Posterior cingulate gyrus (tissue), 11 donors: ENCODE measurements around the gene SOCS2.
"Not testable (repeated sequence)": the region's sequence is repeated elsewhere in the genome, so short reads cannot be mapped to it uniquely, and the experiment has no call there.

ENCODE experiments used
- DNase-seq, 10 donors: peaks; one replicate each; pipeline versions ENCODE4 v3.0.0 to v3.0.0-alpha.2; 2020 to 2021; ENCODE audit warnings: mixed read lengths in 3 of 10
- intact Hi-C: fragments of 100-400 bp; cut with DNase I; formaldehyde crosslinking; loops from one replicate; pipeline ENCODE4 v1.15.1; 2023

The SOCS2 gene

GRCh38 chr12:93624595-93625294 lies 52.3 kb downstream of the SOCS2 start:
- intact Hi-C loops: no loop called here
- DNase-seq: no peak

- DNase-seq, intact Hi-C loops: not testable (repeated sequence)
Measured at GRCh38 chr12:93625295-93625645, 52.8 kb downstream of the SOCS2 start.

- intact Hi-C loops: no loop called here
- no peak for DNase-seq
Measured at GRCh38 chr12:93626160-93626559, 53.7 kb downstream of the SOCS2 start.
